Endothelial cell of umbilical vein (primary cell): ENCODE results near the gene DNAL1.

ENCODE experiments used
- EZH2 ChIP-seq: IDR thresholded peaks from 2 replicates; pipeline ENCODE4 v1.6.1; 2012; ENCODE audit warnings: borderline replicate concordance, low read depth, mild to moderate bottlenecking, moderate library complexity, low read length, inconsistent platforms; ENCODE audit not compliant: severe bottlenecking
- FOS ChIP-seq: IDR thresholded peaks from 2 replicates; pipeline ENCODE4 v1.6.1; 2011; ENCODE audit warnings: mild to moderate bottlenecking, low read length, moderate library complexity, borderline replicate concordance; ENCODE audit not compliant: insufficient read depth
- GATA2 ChIP-seq: IDR thresholded peaks from 2 replicates; pipeline ENCODE4 v1.7.0; 2011; ENCODE audit warnings: low read depth, mild to moderate bottlenecking, moderate library complexity, mixed read lengths, low read length; ENCODE audit not compliant: insufficient read length, insufficient read depth
- JUN ChIP-seq: IDR thresholded peaks from 2 replicates; pipeline ENCODE4 v1.6.1; 2011; ENCODE audit warnings: borderline replicate concordance, low read depth; ENCODE audit not compliant: insufficient read length, insufficient read depth
- POLR2A ChIP-seq: IDR thresholded peaks from 2 replicates; pipeline ENCODE4 v1.6.1; 2012; ENCODE audit warnings: low read depth, mild to moderate bottlenecking, control low read depth, low read length
- POLR2AphosphoS5 ChIP-seq: IDR thresholded peaks from 2 replicates; pipeline ENCODE4 v1.6.1; 2012; ENCODE audit warnings: low read depth, mild to moderate bottlenecking, control low read depth, low read length, moderate library complexity; ENCODE audit not compliant: insufficient read depth
- TF ChIP-seq, protein P1 (sequence below), 2 donors: IDR thresholded peaks; 1 replicate in 1 of 2; 2 replicates in 1 of 2; pipeline ENCODE4 v1.5.1; 2011; ENCODE audit warnings: low read length in 2 of 2, mild to moderate bottlenecking in 2 of 2, moderate library complexity in 2 of 2, control low read depth in 1 of 2, inconsistent platforms in 1 of 2, low read depth in 1 of 2; ENCODE audit not compliant: insufficient read depth in 1 of 2; ENCODE audit errors: extremely low read depth in 1 of 2
- TF ChIP-seq, protein P2 (sequence below): IDR thresholded peaks from 2 replicates; pipeline ENCODE4 v1.6.1; 2011; ENCODE audit not compliant: insufficient read depth, insufficient read length

DNA sequence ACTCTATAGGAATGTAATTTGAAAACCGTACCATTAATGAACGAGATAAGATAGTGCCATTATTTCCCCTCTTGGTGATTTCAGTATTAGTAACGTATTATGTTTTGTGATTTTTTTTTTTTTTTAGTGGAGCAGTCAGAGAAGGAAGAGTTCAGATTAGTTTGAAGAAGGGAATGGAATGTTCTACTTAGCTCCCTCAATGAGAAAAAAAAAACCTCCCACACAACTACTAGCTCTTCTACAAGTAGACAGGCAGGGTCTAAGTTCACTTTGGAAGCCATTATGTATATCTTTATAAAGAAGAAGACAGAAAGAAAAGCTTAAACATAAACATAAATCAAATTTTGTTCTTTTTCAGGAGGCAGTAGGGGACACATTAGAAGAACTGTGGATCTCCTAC, 42.1 kb downstream of the DNAL1 start:
- no peak for TF ChIP-seq EZH2
- TF ChIP-seq POLR2A: no peak
- TF ChIP-seq, protein P1, sequence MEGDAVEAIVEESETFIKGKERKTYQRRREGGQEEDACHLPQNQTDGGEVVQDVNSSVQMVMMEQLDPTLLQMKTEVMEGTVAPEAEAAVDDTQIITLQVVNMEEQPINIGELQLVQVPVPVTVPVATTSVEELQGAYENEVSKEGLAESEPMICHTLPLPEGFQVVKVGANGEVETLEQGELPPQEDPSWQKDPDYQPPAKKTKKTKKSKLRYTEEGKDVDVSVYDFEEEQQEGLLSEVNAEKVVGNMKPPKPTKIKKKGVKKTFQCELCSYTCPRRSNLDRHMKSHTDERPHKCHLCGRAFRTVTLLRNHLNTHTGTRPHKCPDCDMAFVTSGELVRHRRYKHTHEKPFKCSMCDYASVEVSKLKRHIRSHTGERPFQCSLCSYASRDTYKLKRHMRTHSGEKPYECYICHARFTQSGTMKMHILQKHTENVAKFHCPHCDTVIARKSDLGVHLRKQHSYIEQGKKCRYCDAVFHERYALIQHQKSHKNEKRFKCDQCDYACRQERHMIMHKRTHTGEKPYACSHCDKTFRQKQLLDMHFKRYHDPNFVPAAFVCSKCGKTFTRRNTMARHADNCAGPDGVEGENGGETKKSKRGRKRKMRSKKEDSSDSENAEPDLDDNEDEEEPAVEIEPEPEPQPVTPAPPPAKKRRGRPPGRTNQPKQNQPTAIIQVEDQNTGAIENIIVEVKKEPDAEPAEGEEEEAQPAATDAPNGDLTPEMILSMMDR (IDR thresholded peaks at IDR 0.05; ENCODE audit: extremely low read depth in 1 of 2, insufficient read depth in 1 of 2, low read depth in 1 of 2, low read length in 2 of 2): no peak
- TF ChIP-seq GATA2: no peak
- TF ChIP-seq POLR2AphosphoS5: no peak
- TF ChIP-seq JUN: no peak
- TF ChIP-seq FOS: no peak
- TF ChIP-seq, protein P2, sequence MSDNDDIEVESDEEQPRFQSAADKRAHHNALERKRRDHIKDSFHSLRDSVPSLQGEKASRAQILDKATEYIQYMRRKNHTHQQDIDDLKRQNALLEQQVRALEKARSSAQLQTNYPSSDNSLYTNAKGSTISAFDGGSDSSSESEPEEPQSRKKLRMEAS: no peak
